BE2C (cell line): ENCODE results near the gene MAGEH1.

ENCODE experiments used
- DNase-seq: peaks from one replicate; pipeline ENCODE4 v3.0.0-alpha.2; 2020
- H3K27me3 ChIP-seq: fragments of 250-450 bp; sonication (Bioruptor Pico); 2 replicates; pipeline ENCODE4 v1.5.1; 2020; ENCODE audit warnings: mild to moderate bottlenecking
- H3K36me3 ChIP-seq: fragments of 250-450 bp; sonication (Bioruptor Pico); 2 replicates; pipeline ENCODE4 v1.5.1; 2020; ENCODE audit warnings: mild to moderate bottlenecking
- H3K4me1 ChIP-seq: fragments of 250-450 bp; sonication (Bioruptor Pico); 2 replicates; pipeline ENCODE4 v1.5.1; 2020
- H3K4me3 ChIP-seq: 2 replicates; pipeline ENCODE4 v1.5.1; 2011; ENCODE audit warnings: low read depth, low read length
- H3K9me3 ChIP-seq: fragments of 250-450 bp; sonication (Bioruptor Pico); 2 replicates; pipeline ENCODE4 v1.5.1; 2020
- CTCF ChIP-seq: IDR thresholded peaks from 2 replicates; pipeline ENCODE4 v1.5.1; 2012; ENCODE audit warnings: mild to moderate bottlenecking, low read depth, low read length

Gene MAGEH1

GRCh38 chrX:55490974-55491373 is 39.0 kb downstream of the MAGEH1 start:
- no peak for DNase-seq
- TF ChIP-seq CTCF: no peak
- Histone ChIP-seq H3K36me3 (no peaks in the 10 kb centered on the region), H3K4me1 (no peaks in the 10 kb centered on the region), H3K27me3 (no peaks in the 10 kb centered on the region), H3K4me3 (no peak overlapping the region), H3K9me3 (no peaks in the 10 kb centered on the region)
